Amygdala (tissue), 56 donors: ENCODE measurements around the gene HAPLN2.
"Not testable (repeated sequence)": the region's sequence is repeated elsewhere in the genome, so short reads cannot be mapped to it uniquely, and the experiment has no call there.

Experiments used
- DNase-seq, 56 donors: peaks; one replicate each; lab custom pipeline; 2025; lab: John Stamatoyannopoulos, UW

Gene HAPLN2

GRCh38 chr1:156618853-156619581, at the start of gene HAPLN2:
HAPLN2 (plus strand) TSS chr1:156619415; CDS start chr1:156623491, 4,076 bp downstream.
- DNase-seq, result peak in 43 of 56 donors; percentile 22 to 82 (median 53)

- DNase-seq, result no peak
These were observed 47.9 kb upstream of the HAPLN2 start for GRCh38 chr1:156571261-156571852.

- peak in 52 of 56 donors; percentile 12 to 81 (median 54) for DNase-seq
These were observed 47.1 kb upstream of the HAPLN2 start, which contains the start of gene IQGAP3 for GRCh38 chr1:156571919-156572662. IQGAP3 (minus strand) TSS chr1:156572565; CDS start chr1:156572529, 36 bp downstream.

GRCh38 chr1:156572663-156573018, 46.6 kb upstream of the HAPLN2 start:
- DNase-seq, result peak in 1 of 56 donors; percentile 21

GRCh38 chr1:156574039-156574633, 45.1 kb upstream of the HAPLN2 start:
- no peak for DNase-seq

- no peak for DNase-seq
These were observed 41.7 kb upstream of the HAPLN2 start for GRCh38 chr1:156577550-156577949.

GRCh38 chr1:156578055-156578454, 41.2 kb upstream of the HAPLN2 start:
- DNase-seq, result no peak

GRCh38 chr1:156579472-156579871, 39.7 kb upstream of the HAPLN2 start, which contains the start of gene TTC24:
TTC24 (plus strand) TSS chr1:156579723; CDS start chr1:156581365, 1,642 bp downstream.
- DNase-seq, result no peak

- no peak for DNase-seq
These were observed 37.4 kb upstream of the HAPLN2 start for GRCh38 chr1:156581661-156582387.

GRCh38 chr1:156582388-156583017, 36.7 kb upstream of the HAPLN2 start:
- no peak for DNase-seq

- peak in 41 of 56 donors; percentile 5 to 83 (median 39) for DNase-seq
These were observed 35.2 kb upstream of the HAPLN2 start for GRCh38 chr1:156583821-156584622.

GRCh38 chr1:156584813-156585212, 34.4 kb upstream of the HAPLN2 start:
- no peak for DNase-seq

- no peak for DNase-seq
These were observed 32.9 kb upstream of the HAPLN2 start for GRCh38 chr1:156586323-156586722.

- DNase-seq, result no peak
These were observed 32.2 kb upstream of the HAPLN2 start for GRCh38 chr1:156586892-156587477.

GRCh38 chr1:156587927-156588326, 31.3 kb upstream of the HAPLN2 start:
- DNase-seq, result not testable (repeated sequence)

GRCh38 chr1:156589546-156589945, 29.7 kb upstream of the HAPLN2 start:
- DNase-seq, result no peak

- DNase-seq, result no peak
These were observed 28.7 kb upstream of the HAPLN2 start for GRCh38 chr1:156590326-156591180.

- DNase-seq, result no peak
These were observed 28.1 kb upstream of the HAPLN2 start for GRCh38 chr1:156591181-156591431.
